MCF 10A (cell line): ENCODE data around the gene OAS2. TPM values are rescaled to one million over a fixed set of nuclear protein-coding genes. Genes with fewer than 3 reads are reported as not detected.

Experiments
- BruUV-seq: library from RNA; stranded (reverse); fragments of 400-500 nt; replicated peaks from 2 replicates; lab custom pipeline; 2021; lab: Mats Ljungman, UMichigan
- CTCF ChIA-PET: fragments of 300-600 bp; sonication (Branson Sonifier 250); formaldehyde crosslinking; extraction: SDS; loops from one replicate; lab custom pipeline; 2021; ENCODE audit warnings: antibody characterized with exemption, inconsistent platforms; lab: Yijun Ruan, JAX
- POLR2A ChIA-PET: fragments of 300-600, 350-650 bp; sonication (Branson Sonifier 250); formaldehyde crosslinking; extraction: SDS; loops from one replicate; lab custom pipeline; 2020; ENCODE audit warnings: antibody characterized with exemption, inconsistent platforms; lab: Yijun Ruan, JAX
- DNase-seq: peaks from one replicate; pipeline ENCODE4 v3.0.0-alpha.2; 2018; ENCODE audit not compliant: unreplicated experiment
- H3K27ac Mint-ChIP-seq: one replicate; pipeline ENCODE4 v1.8.0; 2022; ENCODE audit warnings: mild to moderate bottlenecking, low read depth, mixed read lengths; ENCODE audit not compliant: unreplicated experiment
- H3K27me3 Mint-ChIP-seq: one replicate; pipeline ENCODE4 v1.8.0; 2022; ENCODE audit warnings: mixed read lengths; ENCODE audit not compliant: insufficient read depth, unreplicated experiment
- H3K36me3 Mint-ChIP-seq: one replicate; pipeline ENCODE4 v1.8.0; 2022; ENCODE audit warnings: mild to moderate bottlenecking, moderate library complexity, mixed read lengths; ENCODE audit not compliant: insufficient read depth, unreplicated experiment
- H3K4me1 Mint-ChIP-seq: one replicate; pipeline ENCODE4 v1.8.0; 2022; ENCODE audit warnings: mixed read lengths; ENCODE audit not compliant: insufficient read depth, unreplicated experiment
- H3K4me3 Mint-ChIP-seq: one replicate; pipeline ENCODE4 v1.8.0; 2022; ENCODE audit warnings: mild to moderate bottlenecking, moderate library complexity, mixed read lengths; ENCODE audit not compliant: unreplicated experiment
- H3K9me3 Mint-ChIP-seq: one replicate; pipeline ENCODE4 v1.8.0; 2022; ENCODE audit warnings: mixed read lengths; ENCODE audit not compliant: unreplicated experiment
- intact Hi-C: fragments of 100-400 bp; cut with micrococcal nuclease; formaldehyde crosslinking; loops from 2 replicates; pipeline ENCODE4 v1.14.1; 2022
- total RNA-seq: library from RNA; stranded (reverse); gene quantifications from 2 replicates; pipeline ENCODE4 v1.2.3, GENCODE V29; 2022
- TF ChIP-seq, protein P1 (sequence below): fragments of 200-600 bp; IDR thresholded peaks from one replicate; pipeline ENCODE4 v1.8.0; 2022; ENCODE audit warnings: antibody characterized with exemption, mild to moderate bottlenecking; ENCODE audit not compliant: unreplicated experiment

Gene OAS2
- total RNA-seq, 1 experiment from 2014 or later = 0.33 TPM

DNA sequence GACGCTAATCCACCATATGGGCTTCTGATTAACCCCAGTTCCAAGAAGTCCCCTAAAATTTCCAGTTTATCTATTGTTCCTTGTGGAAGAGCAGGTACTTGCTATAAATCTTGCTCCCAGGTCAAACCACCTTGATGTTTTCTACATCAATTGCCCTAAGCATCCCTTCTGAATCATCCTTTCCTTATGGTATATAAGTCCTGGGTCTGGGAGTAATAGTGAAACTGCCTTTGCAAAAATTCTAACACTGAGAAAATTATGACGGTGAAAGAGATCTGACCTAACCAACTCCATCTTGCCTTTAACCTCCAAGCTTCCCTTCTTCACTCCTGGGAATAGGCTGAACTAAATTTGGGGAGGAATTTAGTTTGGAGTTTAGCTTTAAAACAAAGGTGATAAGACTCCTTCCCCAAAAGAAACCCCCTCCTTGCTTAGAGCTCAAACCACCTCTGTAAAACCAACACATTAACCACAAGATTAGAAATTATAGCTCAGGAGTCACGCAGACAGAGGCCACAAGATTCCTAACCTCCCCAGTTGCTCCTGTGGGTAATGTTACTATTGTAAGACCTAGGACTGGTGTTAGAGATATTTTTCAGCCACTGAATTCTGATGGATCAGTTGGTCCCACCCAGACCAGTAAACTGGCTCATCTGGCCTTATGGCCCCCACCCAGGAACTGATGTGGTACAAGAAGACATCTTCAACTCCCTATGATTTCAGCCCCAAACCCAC is 44.4 kb downstream of the OAS2 start:
- DNase-seq = no peak
- Mint-ChIP-seq H3K36me3 (no peaks in the 10 kb centered on the region), H3K9me3 (no peaks in the 10 kb centered on the region), H3K27me3 (no peaks in the 10 kb centered on the region), H3K4me3 (no peak overlapping the region), H3K27ac (no peak overlapping the region), H3K4me1 (peaks cover 11% of the 10 kb centered on the region)
- TF ChIP-seq, protein P1, sequence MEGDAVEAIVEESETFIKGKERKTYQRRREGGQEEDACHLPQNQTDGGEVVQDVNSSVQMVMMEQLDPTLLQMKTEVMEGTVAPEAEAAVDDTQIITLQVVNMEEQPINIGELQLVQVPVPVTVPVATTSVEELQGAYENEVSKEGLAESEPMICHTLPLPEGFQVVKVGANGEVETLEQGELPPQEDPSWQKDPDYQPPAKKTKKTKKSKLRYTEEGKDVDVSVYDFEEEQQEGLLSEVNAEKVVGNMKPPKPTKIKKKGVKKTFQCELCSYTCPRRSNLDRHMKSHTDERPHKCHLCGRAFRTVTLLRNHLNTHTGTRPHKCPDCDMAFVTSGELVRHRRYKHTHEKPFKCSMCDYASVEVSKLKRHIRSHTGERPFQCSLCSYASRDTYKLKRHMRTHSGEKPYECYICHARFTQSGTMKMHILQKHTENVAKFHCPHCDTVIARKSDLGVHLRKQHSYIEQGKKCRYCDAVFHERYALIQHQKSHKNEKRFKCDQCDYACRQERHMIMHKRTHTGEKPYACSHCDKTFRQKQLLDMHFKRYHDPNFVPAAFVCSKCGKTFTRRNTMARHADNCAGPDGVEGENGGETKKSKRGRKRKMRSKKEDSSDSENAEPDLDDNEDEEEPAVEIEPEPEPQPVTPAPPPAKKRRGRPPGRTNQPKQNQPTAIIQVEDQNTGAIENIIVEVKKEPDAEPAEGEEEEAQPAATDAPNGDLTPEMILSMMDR = no peak
- POLR2A ChIA-PET = no interaction called here
- BruUV-seq = no TSS peak
- CTCF ChIA-PET = interaction anchor here (1.0 to 3.2 kb wide), 2 partner anchors 26 to 29 kb away, joined by 8 to 15 read pairs; no protein-coding TSS in a partner anchor
- intact Hi-C loops = no loop called here

DNA sequence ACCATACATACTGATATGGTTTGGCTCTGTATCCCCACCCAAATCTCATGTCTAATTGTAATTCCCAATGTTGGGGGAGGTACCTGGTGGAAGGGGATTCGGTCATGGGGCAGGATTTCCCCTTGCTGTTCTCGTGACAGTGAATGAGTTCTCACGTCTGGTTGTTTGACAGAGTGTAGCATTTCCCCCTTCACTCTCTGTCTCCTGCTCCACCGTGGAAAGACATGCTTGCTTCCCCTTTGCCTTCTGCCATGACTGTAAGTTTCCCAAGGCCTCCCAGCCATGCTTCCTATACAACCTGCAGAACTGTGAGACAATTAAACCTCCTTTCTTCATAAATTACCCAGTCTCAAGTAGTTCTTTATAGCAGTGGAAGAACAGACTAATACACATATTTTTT is 49.4 kb downstream of the OAS2 start:
- H3K4me1 Mint-ChIP-seq = peaks cover 6% of the 10 kb centered on the region
- BruUV-seq = no TSS peak
- CTCF ChIA-PET = no interaction called here
- H3K27ac Mint-ChIP-seq = no peak overlapping the region
- no peak overlapping the region for H3K4me3 Mint-ChIP-seq
- no peaks in the 10 kb centered on the region for H3K9me3 Mint-ChIP-seq
- POLR2A ChIA-PET = interaction anchor here (0.7 kb wide), 1 partner anchor 190 kb away, joined by 3 read pairs; no protein-coding TSS in a partner anchor
- DNase-seq = no peak
- TF ChIP-seq, protein P1 = no peak
- intact Hi-C loops = no loop called here
- no peaks in the 10 kb centered on the region for H3K36me3 Mint-ChIP-seq
- no peaks in the 10 kb centered on the region for H3K27me3 Mint-ChIP-seq

DNA sequence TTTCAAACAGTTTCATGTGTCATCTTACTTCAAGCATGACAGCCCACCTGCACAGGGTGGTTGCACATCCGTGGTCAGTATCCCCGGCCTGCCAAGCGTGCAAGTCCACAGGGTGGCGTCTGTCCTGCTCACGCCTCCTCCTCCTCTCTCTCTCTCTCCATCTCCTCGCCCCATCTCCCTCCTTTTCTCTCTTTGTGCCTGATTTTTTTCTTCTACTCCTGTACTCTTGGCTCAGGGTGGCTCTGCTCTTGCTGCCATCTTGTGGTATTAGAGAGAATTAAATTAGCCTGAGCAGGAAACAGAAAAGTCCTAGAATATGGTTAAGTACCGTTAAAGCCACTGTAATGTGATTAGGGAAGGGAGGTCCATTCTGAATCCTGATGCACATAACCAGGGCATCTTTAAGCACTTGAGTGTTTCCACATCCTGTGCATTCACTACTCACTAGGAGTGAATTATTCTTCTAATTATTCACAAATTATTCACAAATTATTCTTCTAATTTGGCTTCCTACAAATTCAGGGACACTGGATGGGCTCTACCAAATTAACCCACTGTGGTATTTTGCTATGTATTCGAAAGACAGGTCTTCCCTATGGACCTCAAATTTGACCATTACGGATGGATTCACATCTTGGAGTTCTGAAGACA is 52.7 kb downstream of the OAS2 start:
- ChIA-PET POLR2A (interaction anchor here (2.0 kb wide), 1 partner anchor 38 kb away, joined by 5 read pairs; no protein-coding TSS in a partner anchor), CTCF (interaction anchor here (0.6 to 12.1 kb wide), 20 partner anchors 10 to 508 kb away, joined by 3 to 168 read pairs (median 6); partner anchors contain the start of gene OAS3)
- intact Hi-C loops = loop anchor here (1.0 kb wide), 2 partner anchors 38 to 131 kb away; no protein-coding TSS in a partner anchor
- H3K9me3 Mint-ChIP-seq = no peaks in the 10 kb centered on the region
- no peak overlapping the region for H3K27ac Mint-ChIP-seq
- no peaks in the 10 kb centered on the region for H3K36me3 Mint-ChIP-seq
- H3K27me3 Mint-ChIP-seq = no peaks in the 10 kb centered on the region
- DNase-seq = peak; percentile 75
- no TSS peak for BruUV-seq
- TF ChIP-seq, protein P1 = peak; percentile 55
- peaks cover 6% of the 10 kb centered on the region for H3K4me1 Mint-ChIP-seq
- no peak overlapping the region for H3K4me3 Mint-ChIP-seq

DNA sequence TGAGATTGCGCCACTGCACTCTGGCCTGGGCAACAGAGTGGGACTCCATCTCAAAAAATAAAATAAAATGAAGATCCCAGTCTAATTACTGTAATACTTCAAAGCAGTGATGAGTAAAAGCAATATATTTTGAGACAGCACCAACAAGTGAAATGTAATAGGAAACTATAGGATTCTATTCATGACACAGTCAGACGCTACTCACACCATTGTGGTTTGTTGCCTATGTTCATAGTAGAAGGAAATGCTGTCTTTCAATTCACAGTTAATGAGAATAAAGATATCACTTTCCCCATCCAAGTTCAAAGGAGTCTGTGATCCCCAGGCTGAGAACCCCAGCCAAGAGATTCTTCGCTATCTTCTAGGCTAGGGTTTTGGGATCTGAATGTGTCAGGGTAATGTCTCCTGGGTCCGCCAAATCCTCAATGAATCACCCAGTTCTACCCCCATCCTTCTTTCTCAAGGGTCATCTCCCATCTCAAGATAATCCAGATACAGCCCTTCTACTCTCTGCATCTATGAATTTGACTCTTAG is 61.7 kb downstream of the OAS2 start:
- intact Hi-C loops = loop anchor here (10.0 kb wide), 1 partner anchor 385 kb away; the partner anchor contains the start of gene SDSL
- H3K4me1 Mint-ChIP-seq = peaks cover 12% of the 10 kb centered on the region
- ChIA-PET CTCF (interaction anchor here (0.9 to 12.1 kb wide), 5 partner anchors 9 to 123 kb away, joined by 3 to 168 read pairs (median 5); no protein-coding TSS in a partner anchor), POLR2A (interaction anchor here (0.9 to 1.2 kb wide), 5 partner anchors 76 to 144 kb away, joined by 3 to 7 read pairs (median 3); no protein-coding TSS in a partner anchor)
- no peaks in the 10 kb centered on the region for H3K9me3 Mint-ChIP-seq
- no TSS peak for BruUV-seq
- DNase-seq = peak; percentile 27
- peak overlapping the region; percentile 56 for H3K4me3 Mint-ChIP-seq
- H3K27ac Mint-ChIP-seq = peak overlapping the region; percentile 96
- H3K36me3 Mint-ChIP-seq = no peaks in the 10 kb centered on the region
- TF ChIP-seq, protein P1 = no peak
- H3K27me3 Mint-ChIP-seq = no peaks in the 10 kb centered on the region
